Prostate gland (tissue), 2 donors: ENCODE results near the gene UBE2E1. TPM values are rescaled to one million over a fixed set of nuclear protein-coding genes. Genes with fewer than 3 reads are reported as not detected.
A peak's percentile ranks its signal among the peaks of the same experiment; 100 is the strongest.

Experiments used
- DNase-seq: peaks from one replicate; pipeline ENCODE4 v3.0.0-alpha.2; 2019; ENCODE audit warnings: low spot score
- H3K27ac ChIP-seq, 2 donors: fragments of 200-600 bp; sonication (generic); 2 replicates each; pipeline ENCODE4 v1.5.1; 2017 to 2019
- H3K27me3 ChIP-seq: fragments of 200-600 bp; sonication (generic); replicated peaks from 2 replicates; pipeline ENCODE4 v1.5.1; 2019; ENCODE audit not compliant: insufficient read depth
- H3K36me3 ChIP-seq, 2 donors: fragments of 200-600 bp; sonication (generic); 1 replicate in 1 of 2; 2 replicates in 1 of 2; pipeline versions ENCODE4 v1.5.1 to v1.8.1; 2017 to 2019
- H3K4me1 ChIP-seq: fragments of 200-600 bp; sonication (generic); replicated peaks from 2 replicates; pipeline ENCODE4 v1.5.1; 2019
- H3K4me3 ChIP-seq, 2 donors: fragments of 200-600 bp; sonication (generic); 2 replicates each; pipeline ENCODE4 v1.5.1; 2017 to 2019
- H3K9me3 ChIP-seq: fragments of 200-600 bp; sonication (generic); 2 replicates; pipeline ENCODE4 v1.5.1; 2017
- POLR2A ChIP-seq: fragments of 450-650 bp; IDR thresholded peaks from one replicate; pipeline ENCODE4 v1.6.1; 2016; ENCODE audit warnings: antibody characterized with exemption, mild to moderate bottlenecking
- POLR2AphosphoS5 ChIP-seq: sonication (generic); formaldehyde crosslinking; IDR thresholded peaks from one replicate; pipeline ENCODE4 v1.6.1; 2017; ENCODE audit warnings: antibody characterized with exemption
- WGBS: methylation state at CpG from one replicate; pipeline ENCODE4 v1.1.5; 2018; 5-methylcytosine and 5-hydroxymethylcytosine counted together
- intact Hi-C: fragments of 100-400 bp; cut with DNase I; formaldehyde crosslinking; loops from one replicate; pipeline ENCODE4 v1.14.2; 2022
- total RNA-seq, 2 donors: library from RNA; depleted of rRNA; stranded (reverse); fragments of >200 nt; gene quantifications; one replicate each; pipeline ENCODE4 v1.1.0, GENCODE V29; 2016
- TF ChIP-seq, protein P1 (sequence below), 4 experiments: fragments of 200-600 bp in 2 of 4; fragments of 450-650 bp in 2 of 4; sonication (generic) in 2 of 4; IDR thresholded peaks; 1 replicate in 3 of 4; 2 replicates in 1 of 4; pipeline ENCODE4 v1.5.1; 2016 to 2019; ENCODE audit warnings: antibody characterized with exemption in 4 of 4, mild to moderate bottlenecking in 2 of 4, moderate library complexity in 2 of 4

UBE2E1 gene
- total RNA-seq, 2 donors from 2014 or later = 77.8 to 92.1 TPM

GRCh38 chr3:23888617-23889228, 83.0 kb downstream of the UBE2E1 start:
- no peaks in the 10 kb centered on the region for H3K27me3 ChIP-seq
- H3K27ac ChIP-seq = no peak overlapping the region
- WGBS = 49% methylated on average over 3 of the region's 3 CpGs
- no peak for DNase-seq
- intact Hi-C loops = no loop called here
- no peaks in the 10 kb centered on the region for H3K36me3 ChIP-seq
- no peak overlapping the region for H3K4me3 ChIP-seq
- H3K4me1 ChIP-seq = no peaks in the 10 kb centered on the region
- no peak for TF ChIP-seq POLR2AphosphoS5
- no peak for TF ChIP-seq POLR2A
- TF ChIP-seq, protein P1, sequence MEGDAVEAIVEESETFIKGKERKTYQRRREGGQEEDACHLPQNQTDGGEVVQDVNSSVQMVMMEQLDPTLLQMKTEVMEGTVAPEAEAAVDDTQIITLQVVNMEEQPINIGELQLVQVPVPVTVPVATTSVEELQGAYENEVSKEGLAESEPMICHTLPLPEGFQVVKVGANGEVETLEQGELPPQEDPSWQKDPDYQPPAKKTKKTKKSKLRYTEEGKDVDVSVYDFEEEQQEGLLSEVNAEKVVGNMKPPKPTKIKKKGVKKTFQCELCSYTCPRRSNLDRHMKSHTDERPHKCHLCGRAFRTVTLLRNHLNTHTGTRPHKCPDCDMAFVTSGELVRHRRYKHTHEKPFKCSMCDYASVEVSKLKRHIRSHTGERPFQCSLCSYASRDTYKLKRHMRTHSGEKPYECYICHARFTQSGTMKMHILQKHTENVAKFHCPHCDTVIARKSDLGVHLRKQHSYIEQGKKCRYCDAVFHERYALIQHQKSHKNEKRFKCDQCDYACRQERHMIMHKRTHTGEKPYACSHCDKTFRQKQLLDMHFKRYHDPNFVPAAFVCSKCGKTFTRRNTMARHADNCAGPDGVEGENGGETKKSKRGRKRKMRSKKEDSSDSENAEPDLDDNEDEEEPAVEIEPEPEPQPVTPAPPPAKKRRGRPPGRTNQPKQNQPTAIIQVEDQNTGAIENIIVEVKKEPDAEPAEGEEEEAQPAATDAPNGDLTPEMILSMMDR (IDR thresholded peaks at IDR 0.05) = peak; percentile 53 to 87 (median 68)
- no peaks in the 10 kb centered on the region for H3K9me3 ChIP-seq

DNA sequence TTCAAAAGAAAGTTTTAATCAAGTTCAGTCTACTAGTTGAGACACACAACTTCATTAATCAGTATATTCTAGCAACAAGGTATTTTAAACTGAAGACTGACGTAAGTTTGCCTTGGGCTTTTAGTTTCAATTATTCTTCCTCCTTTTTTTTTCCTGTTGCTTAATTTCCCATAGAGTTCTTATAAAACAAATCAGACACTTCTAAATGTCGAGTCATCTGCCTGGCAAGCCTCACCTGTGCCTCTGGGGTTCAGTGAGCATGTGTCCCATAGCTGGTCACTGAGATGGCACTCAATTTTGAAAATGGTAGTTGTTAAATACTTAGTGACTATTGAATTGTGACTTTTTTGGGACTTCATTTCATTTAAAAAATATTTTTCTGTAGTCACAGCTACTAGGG, 83.6 kb downstream of the UBE2E1 start:
- Histone ChIP-seq H3K27ac (no peak overlapping the region), H3K4me3 (no peak overlapping the region), H3K27me3 (no peaks in the 10 kb centered on the region), H3K9me3 (no peaks in the 10 kb centered on the region), H3K4me1 (no peaks in the 10 kb centered on the region), H3K36me3 (no peaks in the 10 kb centered on the region)
- 78% methylated on average over 2 of the region's 2 CpGs for WGBS
- DNase-seq = no peak
- intact Hi-C loops = no loop called here
- TF ChIP-seq, protein P1 (IDR thresholded peaks at IDR 0.05) = no peak
- no peak for TF ChIP-seq POLR2AphosphoS5
- no peak for TF ChIP-seq POLR2A

DNA sequence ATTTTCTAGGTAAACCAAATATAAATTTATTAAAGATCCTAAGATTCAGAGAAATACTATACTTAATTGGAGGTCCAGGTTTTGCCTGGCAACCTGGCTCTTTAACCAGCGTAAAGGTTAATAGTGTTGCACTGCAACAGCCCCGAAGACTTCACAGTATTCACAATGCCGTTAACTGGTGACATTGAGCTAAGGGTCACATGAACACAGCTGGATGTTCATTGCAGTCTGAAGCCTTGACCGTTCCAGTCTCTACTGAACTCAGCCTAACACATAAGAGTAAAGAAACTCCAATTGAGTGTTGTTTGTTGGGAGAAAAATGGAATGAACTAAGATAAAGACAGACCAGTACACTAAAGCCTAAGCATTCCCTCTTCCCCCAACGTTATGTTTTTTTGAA, 84.2 kb downstream of the UBE2E1 start:
- Histone ChIP-seq H3K4me3 (no peak overlapping the region), H3K27me3 (no peaks in the 10 kb centered on the region), H3K27ac (no peak overlapping the region), H3K4me1 (no peaks in the 10 kb centered on the region), H3K36me3 (no peaks in the 10 kb centered on the region), H3K9me3 (no peaks in the 10 kb centered on the region)
- no peak for TF ChIP-seq POLR2AphosphoS5
- TF ChIP-seq, protein P1 (IDR thresholded peaks at IDR 0.05) = no peak
- no peak for TF ChIP-seq POLR2A
- intact Hi-C loops = loop anchor here (10.0 kb wide), 1 partner anchor 95 kb away; no protein-coding TSS in a partner anchor
- DNase-seq = no peak
- 79% methylated on average over 5 of the region's 5 CpGs for WGBS

DNA sequence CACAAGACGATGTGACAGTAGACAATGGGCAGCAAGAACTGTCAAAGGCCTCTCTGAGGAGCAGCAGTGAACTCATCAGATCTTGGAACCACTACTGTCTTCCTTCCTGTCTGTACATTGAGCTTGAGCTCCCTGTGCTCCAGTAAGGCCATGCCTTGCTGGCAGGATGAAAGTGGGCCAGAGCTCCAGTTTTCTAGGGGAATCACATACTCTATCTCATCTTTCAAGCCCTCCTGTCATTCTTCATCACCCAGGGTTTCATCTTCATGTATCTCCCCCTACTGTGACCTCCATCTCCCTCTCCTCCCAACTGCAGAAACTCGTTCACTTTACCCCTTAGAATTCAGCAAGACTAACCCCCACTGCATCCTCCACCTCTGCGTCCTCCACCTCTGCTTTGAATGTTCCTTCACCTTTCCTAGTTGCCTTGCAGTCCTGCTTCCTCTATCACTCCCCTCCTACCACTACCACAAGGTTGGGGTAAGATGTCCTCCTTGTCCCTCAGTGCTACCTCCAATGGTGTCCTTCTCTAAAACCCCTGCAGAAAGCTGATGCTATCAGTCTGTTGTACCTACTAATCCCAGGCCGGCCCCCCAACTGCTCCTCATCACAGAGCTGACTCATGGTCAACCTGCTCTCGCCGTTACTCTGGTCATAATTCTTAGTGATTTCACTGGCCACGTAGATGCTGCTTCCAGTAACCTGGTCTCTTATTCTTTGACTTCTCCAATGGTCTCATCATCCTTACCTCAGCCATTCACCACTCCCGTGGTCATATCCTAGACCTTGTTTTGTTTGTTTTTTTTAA, 88.7 kb downstream of the UBE2E1 start:
- H3K27me3 ChIP-seq = no peaks in the 10 kb centered on the region
- WGBS = 87% methylated on average over 8 of the region's 8 CpGs
- DNase-seq = no peak
- H3K36me3 ChIP-seq = no peaks in the 10 kb centered on the region
- no peak for TF ChIP-seq POLR2AphosphoS5
- no peak for TF ChIP-seq POLR2A
- TF ChIP-seq, protein P1 (IDR thresholded peaks at IDR 0.05) = no peak
- H3K4me1 ChIP-seq = no peaks in the 10 kb centered on the region
- intact Hi-C loops = loop anchor here (10.0 kb wide), 1 partner anchor 90 kb away; no protein-coding TSS in a partner anchor
- H3K27ac ChIP-seq = no peak overlapping the region
- no peaks in the 10 kb centered on the region for H3K9me3 ChIP-seq
- H3K4me3 ChIP-seq = no peak overlapping the region
